Omental fat pad (tissue), 4 donors: Measurements from ENCODE around the gene GLG1. TPM values are rescaled to one million over a fixed set of nuclear protein-coding genes. Genes with fewer than 3 reads are reported as not detected.
"Not testable (repeated sequence)": the region's sequence is repeated elsewhere in the genome, so short reads cannot be mapped to it uniquely, and the experiment has no call there.

ENCODE experiments used
- ATAC-seq: fragments of 150-250 bp; one replicate; pipeline ENCODE4 v1.9.1; 2016; ENCODE audit warnings: mild to moderate bottlenecking, moderate library complexity; ENCODE audit not compliant: low FRiP score
- DNase-seq: peaks from one replicate; pipeline ENCODE4 v3.0.0-alpha.2; 2019; ENCODE audit warnings: low spot score
- total RNA-seq, 4 donors: library from RNA; depleted of rRNA; stranded (reverse); fragments of >200 nt; gene quantifications; one replicate each; pipeline ENCODE4 v1.1.0, GENCODE V29; 2016
- TF ChIP-seq, protein P1 (sequence below), 3 donors: fragments of 450-650 bp; IDR thresholded peaks; one replicate each; pipeline ENCODE4 v1.5.1; 2016 to 2017; ENCODE audit warnings: antibody characterized with exemption in 3 of 3, mild to moderate bottlenecking in 3 of 3, moderate library complexity in 2 of 3

GLG1 gene
- total RNA-seq, 4 donors from 2014 or later, result 107 to 160 (median 122) TPM

DNA sequence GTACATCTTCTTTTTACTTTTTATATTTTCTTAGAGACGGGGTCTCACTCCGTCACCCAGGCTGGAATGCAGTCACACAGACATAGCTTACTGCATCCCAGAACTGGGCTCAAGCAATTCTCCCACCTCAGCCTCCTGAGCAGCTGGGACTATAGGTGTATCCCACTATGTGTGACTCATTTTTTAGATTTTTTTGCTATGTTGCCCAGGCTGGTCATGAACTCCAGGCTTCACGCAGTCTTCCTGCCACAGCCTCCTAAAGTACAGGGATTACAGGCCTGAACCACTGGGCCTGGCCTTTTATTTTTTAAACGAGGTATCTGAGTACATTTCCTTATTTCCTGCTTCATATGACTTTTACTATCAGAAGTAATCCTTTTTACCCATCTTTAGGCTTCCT lies 48.0 kb downstream of the GLG1 start:
- no peak for ATAC-seq
- no peak for DNase-seq
- TF ChIP-seq, protein P1, sequence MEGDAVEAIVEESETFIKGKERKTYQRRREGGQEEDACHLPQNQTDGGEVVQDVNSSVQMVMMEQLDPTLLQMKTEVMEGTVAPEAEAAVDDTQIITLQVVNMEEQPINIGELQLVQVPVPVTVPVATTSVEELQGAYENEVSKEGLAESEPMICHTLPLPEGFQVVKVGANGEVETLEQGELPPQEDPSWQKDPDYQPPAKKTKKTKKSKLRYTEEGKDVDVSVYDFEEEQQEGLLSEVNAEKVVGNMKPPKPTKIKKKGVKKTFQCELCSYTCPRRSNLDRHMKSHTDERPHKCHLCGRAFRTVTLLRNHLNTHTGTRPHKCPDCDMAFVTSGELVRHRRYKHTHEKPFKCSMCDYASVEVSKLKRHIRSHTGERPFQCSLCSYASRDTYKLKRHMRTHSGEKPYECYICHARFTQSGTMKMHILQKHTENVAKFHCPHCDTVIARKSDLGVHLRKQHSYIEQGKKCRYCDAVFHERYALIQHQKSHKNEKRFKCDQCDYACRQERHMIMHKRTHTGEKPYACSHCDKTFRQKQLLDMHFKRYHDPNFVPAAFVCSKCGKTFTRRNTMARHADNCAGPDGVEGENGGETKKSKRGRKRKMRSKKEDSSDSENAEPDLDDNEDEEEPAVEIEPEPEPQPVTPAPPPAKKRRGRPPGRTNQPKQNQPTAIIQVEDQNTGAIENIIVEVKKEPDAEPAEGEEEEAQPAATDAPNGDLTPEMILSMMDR (IDR thresholded peaks at IDR 0.05), result no peak

GRCh38 chr16:74557275-74557674 lies 49.6 kb downstream of the GLG1 start:
- DNase-seq (no peak), ATAC-seq (no peak)
- TF ChIP-seq, protein P1 (IDR thresholded peaks at IDR 0.05), result no peak

- TF ChIP-seq, protein P1 (IDR thresholded peaks at IDR 0.05), result no peak
- ATAC-seq (no peak), DNase-seq (no peak)
Observed at GRCh38 chr16:74556375-74556922, 50.5 kb downstream of the GLG1 start.

- DNase-seq, ATAC-seq: not testable (repeated sequence)
Observed at GRCh38 chr16:74552357-74552756, 54.6 kb downstream of the GLG1 start.

DNA sequence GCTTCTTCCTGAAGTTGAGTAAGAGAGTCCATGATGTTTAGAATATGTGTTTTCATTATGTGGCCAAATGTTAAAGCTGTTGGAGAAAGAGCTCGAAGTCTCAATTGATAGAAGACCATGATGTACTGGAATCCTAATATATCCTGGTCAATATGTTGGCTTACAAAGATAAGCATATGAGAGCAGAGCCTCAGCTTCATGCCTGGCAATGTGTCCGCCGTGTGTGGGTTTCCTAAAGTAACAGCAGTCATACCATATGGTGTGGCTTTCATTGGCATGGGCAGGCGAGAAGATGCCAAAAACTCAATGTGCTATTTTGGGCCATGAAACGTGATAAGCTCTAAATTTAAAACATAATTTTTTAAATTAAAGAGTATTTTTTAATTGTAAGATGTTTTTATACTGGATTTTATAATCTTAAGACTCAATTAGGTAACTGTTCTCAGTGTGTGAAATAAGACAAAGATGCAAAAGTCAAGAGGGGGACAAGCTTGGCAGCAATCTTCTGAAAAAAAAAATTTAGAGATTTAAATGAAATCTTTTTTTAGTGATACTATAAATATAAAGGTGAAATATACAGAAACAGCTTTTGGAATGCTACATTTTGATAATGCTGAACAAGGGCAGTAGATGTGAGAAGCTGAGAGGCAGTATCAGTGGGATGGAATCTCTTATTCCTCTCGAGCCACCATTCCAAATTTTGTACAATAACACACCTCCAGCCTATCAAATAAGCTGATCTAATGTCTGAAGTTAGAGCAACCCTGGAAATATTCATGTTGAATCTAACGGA lies 56.5 kb downstream of the GLG1 start:
- DNase-seq, ATAC-seq: not testable (repeated sequence)

GRCh38 chr16:74546112-74546511 lies 60.8 kb downstream of the GLG1 start:
- not testable (repeated sequence) for DNase-seq, ATAC-seq

- not testable (repeated sequence) for DNase-seq, ATAC-seq
Observed at GRCh38 chr16:74542911-74543578, 63.9 kb downstream of the GLG1 start.

DNA sequence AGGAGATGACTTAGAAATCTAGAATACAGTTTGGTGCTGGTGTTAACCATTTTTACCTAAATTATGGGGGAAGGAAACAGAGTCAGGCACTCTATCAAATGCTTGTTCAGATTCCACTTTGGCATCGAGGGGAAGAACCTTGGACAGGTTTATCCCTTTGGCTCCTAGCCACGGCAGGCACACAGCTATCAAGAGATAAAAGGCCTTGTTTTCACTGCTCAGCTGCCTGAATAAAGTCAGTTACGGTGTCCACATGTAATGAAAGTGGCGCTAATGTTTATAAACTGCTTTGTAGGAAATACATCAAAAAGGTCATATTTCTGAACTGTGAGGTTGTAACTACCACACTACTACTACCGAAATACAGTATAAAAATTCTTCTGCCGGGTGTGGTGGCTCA lies 66.3 kb downstream of the GLG1 start:
- not testable (repeated sequence) for ATAC-seq, DNase-seq

DNA sequence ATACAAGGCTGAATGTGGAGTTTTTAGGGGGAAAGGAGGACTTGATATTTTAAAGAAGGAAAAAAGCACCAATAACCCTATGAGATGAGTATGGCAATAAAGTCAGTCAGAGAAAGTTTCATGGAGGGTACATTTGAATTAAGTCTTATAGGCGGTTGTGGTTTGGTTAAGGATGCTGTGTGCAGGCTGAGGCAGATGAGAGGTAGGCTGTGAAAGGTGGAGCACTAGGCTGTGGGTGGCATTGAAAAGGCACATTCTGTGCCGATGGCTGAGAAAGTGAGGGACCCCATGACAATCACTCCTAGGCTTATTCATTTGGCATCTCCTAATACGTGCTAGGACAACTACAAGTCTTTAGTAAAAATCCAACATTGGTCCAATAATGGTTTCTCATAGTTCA lies 68.1 kb downstream of the GLG1 start:
- not testable (repeated sequence) for DNase-seq, ATAC-seq

DNA sequence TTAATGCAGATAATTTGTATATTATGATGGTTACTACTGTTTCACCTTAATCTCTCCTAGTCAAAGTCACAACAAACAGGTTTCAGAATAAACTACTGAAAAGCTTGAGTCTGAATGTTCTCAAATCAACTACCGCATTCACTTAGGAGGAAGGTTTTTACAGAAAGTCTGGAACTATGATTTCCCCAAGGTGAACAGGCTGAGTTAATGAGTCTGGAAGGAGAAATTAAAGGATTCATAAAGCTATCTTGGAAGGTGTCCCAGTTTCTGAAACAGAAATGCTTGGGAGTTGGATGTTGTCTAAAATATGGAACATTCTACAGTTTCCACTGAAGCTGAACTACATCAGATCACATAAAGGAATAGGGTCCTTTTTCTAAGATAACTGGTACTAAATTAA lies 69.2 kb downstream of the GLG1 start:
- not testable (repeated sequence) for DNase-seq, ATAC-seq

DNA sequence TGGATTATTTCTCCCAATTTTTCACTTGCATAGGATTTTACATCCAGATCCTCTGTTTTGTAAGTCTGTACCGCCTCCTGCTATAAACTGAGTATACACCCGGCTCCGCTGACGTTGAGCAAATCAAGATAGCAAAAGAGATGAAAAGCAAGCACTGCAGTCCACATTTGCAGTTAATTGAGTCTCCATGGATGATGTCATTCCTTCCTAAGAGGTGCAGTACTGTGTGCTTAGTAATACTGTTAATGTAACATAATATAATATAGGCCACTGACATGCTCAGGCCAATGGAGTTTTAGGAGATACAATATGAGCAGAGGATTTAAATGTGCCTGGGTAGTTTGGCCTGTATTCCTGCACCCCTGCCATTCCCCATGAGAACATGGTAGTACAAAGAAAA lies 72.3 kb downstream of the GLG1 start:
- not testable (repeated sequence) for DNase-seq, ATAC-seq
